GM19023 (cell line): ENCODE measurements around the gene HDGF.

Experiments used
- ATAC-seq: cut with Tn5 transposase; IDR thresholded peaks from one replicate; pipeline ENCODE4 v1.9.1; 2021; ENCODE audit warnings: mild to moderate bottlenecking, moderate library complexity; ENCODE audit not compliant: unreplicated experiment

HDGF gene

DNA sequence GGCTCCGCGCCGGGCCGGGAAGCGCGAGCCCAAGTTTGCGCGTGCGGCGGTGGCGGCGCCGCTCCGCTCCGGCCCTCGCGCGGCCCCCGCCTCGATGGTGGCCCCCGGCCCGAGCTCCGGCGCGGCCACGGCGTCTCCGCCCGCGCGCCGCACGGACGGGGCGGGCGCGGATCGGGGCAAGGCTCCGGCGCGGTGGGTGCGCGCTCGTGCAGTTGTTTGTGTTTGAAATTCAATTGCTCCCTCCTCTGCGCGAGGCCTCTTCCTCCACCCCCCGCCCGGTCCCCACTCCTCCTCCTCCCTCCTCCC is at the start of gene HDGF:
TSS of gene HDGF (minus strand) at position 225 of the 306 bp plus-strand sequence. CDS start 246 bp downstream, outside the sequence.
- ATAC-seq, result peak; percentile 30

DNA sequence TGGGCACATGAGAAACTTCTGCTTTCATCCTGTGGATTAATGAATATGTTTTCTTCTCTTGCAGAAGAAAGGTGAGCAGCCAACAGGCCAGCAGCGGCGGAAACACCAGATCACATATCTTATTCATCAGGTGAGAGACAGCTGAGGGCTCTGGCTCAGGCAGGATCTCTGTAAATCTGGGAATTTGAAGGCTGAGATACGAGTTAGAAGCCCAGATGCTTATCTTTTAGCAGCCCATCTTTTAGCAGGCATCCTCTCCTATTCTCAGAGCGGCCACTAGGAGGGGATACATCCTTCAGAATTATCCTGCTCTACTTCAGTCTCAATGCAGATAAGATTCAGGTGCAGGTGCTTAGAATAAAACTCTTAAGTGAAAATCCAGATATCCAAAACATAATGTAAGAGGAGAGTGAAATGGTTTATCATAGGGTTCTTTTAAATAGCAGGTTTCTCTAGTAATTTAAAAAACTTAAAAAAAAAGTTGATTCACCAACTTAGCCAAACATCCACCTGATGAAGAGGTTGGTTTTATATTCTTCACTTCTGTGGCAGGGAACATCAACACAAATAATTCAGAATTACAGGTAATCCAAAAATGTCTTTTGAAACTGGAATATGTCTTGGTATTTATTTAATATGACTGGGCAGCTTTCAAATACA is 45.9 kb upstream of the HDGF start:
- ATAC-seq, result no peak

DNA sequence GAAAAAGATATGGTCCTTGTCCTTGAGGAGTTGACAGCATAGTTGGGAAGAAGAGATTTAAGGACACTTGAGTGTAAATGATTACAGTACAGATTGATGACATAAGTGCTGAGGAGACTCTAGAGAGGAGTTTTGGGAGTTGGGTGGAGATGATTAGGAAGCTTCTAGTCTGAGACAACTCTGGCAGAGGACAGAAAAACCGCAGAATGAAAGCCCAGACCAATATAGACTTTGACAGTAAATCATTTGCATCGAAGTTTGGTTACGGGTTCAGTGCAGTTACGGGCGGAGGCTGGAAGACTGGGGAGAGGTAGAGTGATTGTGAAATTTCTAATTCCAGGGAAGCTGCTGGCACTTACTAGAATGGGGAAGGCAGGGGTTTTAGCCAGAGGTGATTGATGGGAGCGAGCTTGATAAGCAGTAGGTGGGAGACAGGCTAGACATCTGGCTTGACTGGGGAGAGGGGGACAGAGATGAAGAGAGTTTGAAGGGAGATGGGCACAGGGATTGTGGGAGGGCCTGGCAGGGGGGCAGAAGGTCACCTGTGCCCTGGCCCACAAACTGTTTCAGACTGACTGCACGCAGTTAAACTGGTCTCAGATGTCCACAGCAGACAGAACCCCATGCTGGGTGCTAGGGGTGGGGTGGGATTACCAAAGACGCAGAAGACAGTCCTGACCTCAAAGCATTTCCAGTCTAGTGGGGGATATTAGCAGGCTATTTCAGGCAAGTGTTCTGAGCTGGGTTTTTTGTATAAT is 45.0 kb upstream of the HDGF start:
- no peak for ATAC-seq

DNA sequence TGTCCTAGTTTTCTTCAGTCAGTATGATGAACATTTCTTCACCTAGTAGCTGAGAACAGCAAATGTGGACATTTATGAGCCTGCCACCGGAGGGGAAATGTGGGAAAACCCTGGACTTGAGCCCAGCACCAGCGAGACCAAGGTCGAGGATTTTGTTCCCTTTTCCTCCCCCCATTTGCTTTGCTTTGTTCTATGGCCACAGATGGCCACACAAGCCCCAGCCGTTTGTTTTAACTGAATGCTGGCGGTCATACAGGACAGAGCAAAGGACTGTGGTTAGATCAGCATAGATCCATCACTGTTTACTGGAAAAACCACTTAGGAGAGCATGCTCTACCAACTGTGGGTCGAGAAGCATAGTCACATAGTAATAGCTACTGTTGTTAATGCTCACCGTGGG is 44.3 kb upstream of the HDGF start:
- ATAC-seq, result no peak

DNA sequence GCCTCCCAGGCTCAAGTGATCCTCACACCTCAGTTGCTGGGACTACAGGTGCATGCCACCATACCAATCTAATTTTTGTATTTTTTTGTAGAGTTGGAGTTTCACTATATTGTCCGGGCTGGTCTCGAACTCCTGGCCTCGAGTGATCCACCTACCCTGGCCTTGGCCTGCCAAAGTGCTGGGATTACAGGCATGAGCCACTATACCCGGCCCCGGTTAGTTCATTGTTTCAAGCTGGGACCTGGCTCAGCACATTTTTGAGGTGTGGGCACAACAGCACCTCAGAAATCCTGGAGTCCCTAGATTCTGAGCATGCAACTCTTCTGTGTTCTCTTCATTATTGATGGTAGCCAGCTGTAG is 43.9 kb upstream of the HDGF start:
- no peak for ATAC-seq

DNA sequence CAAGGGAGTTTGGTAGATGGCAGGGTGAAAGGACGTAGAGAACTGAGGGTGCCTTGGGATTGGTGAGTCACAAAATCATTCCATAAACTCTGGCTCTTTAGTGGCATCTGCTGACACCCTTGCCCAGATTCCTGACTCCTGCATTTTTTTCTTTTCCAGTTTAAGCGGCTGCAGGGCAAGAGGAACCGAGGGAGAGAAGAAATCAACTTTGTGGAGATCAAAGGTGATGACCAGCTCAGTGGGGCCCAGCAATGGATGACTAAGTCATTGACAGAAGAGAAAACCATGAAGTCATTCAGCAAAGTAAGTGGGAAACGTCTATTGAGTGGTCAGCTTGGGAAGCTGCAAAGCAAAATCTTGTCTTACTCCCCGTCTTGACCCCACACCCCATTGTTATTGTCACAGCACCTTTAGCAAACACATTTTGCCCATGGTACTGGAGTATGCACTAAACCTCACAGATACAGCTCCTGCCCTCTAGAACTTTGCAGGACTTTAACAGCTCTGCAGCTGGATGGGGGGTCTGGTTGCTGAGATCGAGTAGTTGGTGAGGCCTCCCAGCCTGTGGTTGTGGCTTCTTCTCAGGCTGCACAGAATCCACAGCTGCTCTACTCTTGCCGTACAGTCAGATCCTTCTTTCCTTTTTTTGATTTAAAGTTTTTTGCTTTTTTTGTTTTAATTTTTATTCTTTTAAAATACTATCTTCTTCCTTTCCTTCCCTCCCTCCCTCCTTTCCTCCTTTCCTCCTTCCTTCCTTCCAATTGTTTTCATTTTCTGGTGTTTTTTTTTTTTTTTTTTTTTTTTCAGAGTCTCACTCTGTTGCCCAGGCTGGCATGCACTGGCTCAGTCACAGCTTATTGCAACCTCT is 43.3 kb upstream of the HDGF start:
- ATAC-seq, result no peak

DNA sequence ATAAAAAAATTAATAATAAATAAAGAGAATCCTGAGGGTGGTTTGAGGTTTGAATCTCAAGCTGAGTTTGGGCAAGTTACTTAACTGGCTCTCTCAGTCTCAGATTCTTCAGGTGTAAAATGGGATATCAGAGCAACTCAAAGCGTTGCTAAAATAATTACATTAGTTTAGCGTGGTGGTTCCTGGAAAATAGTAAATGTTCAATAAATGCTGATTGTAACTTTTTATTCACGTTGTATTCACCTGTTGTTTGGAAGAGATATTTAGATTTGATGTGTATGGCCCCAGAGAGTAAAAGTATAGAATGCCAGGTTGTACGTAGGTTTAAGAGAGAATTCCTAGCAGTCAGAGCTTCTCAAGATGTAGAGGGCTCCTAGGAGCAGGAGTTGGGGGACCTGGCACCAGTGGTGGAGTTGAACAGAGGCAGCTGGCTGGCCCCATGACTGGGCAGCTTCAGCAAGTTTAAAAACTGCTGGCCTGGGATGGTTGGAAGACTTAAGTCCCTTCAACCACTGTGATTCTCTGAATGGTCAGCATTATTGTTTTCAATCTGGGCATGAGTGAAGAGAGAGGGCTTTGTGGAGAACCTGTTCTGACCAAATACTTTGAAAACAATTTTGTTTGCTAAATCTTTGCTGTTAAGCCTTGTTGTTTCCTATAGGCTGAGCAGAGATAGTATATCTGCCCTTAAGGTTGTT is 38.3 kb upstream of the HDGF start:
- no peak for ATAC-seq

DNA sequence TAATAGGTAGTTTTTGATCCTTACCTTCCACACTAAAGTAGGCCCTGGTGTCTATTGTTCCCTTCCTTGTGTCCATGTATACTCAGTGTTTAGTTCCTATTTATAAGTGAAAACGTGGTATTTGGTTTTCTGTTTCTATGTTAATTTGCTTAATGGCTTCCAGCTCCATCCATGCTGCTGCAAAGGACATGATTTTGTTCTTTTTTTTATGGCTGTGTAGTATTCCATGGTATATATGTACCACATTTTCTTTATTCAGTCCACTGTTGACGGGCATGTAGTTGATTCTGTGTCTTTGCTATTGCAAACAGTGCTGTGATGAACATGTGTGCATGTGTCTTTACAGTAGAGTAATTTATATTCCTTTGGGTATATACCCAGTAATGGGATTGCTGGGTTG is 36.7 kb upstream of the HDGF start:
- no peak for ATAC-seq

DNA sequence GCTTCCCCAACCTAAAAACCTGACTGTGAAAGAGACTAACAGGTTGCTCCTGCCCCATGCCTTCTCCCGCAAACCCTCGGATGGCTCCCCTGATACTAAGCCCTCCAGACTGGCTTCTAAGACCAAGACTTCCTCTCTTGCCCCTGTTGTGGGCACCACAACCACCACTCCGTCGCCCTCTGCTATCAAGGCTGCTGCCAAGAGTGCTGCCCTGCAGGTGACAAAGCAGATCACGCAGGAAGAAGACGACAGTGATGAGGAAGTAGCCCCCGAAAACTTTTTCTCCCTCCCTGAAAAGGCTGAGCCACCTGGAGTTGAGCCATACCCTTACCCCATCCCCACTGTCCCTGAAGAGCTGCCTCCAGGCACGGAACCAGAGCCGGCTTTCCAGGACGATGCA is 35.2 kb upstream of the HDGF start:
- no peak for ATAC-seq

DNA sequence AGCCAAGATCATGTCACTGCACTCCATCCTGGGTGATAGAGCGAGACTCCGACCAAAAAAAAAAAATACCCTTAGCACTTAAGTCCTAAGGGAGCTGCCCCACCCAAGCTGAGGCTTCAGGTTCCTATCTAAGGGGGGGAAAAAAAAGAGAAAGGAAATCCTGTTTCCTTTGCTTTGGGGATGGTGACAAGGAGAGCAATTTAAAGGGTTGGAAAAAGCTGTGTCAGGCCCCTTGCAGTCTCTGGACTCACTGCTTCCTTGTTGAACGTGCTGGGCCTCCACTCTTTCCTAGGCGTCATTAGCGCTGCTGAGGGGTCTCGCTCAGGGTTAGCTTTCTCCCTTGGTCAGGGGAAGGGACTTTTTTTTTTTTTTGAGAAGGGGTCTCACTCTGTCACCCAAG is 34.0 kb upstream of the HDGF start:
- no peak for ATAC-seq

DNA sequence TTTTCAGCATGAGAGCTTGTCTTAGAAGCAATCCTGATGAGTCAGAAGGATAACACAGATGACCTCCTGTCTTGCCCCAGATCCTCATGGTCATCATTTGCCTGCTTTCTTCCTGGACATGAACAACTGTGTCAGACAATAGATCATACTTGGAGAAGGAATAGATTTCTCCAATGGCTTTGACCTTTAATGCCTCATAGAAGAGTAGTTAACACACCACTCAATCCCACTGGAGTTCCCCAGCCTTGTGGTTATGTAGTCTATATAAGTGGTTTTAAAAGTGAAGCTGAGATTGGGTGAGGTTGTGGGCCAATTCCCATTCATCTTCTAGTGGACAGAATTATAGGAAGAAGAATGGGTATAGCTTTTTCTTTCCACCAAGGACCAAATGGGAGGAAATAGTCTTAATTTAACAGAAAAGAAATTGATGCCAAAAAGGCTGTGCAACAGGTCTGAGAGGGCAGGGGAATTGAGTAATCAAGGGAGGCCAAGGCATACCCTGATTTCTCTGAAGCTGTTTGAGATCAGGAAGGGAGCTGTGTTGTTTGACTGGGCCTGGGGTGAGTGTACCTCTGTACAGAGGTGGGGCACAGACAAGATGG is 30.2 kb upstream of the HDGF start:
- ATAC-seq, result no peak

DNA sequence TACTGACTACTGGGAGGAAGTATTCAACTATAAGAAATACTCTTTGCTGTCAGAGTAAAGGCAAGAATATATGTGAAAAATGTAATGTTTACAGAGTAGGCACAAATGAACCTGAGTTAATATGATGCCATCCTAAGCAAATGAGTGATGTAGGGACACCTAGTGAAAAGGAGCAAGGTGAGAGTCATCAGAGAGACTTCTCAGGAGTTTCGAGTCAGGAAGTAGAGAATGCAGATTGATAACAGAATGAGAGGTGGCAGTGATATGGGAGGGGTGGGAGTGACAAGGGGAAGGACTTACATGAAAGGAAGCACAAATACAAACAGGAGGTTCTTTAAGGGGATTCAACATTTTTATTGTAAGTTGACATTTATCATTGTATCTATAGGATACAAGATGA is 26.1 kb upstream of the HDGF start:
- ATAC-seq, result no peak

DNA sequence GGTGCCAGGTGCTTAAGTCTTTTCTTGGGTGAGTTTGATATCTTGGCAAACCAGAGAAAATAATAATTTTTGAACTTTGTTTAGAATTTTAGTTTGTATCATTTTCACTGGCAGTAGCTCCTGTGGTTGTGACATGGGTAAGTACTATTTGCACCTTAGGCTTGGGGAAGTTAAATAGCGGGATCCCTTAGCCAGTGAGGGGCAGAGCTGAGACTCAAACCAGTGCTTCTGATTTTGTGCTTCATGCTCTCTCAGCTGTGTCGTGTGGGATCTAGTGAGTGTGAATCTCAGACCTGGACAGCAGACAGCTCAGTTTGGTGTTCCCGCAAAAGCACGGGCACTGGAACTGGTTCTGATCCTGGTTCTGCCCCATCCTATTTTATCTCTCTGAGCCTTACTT is 25.5 kb upstream of the HDGF start:
- ATAC-seq, result no peak

DNA sequence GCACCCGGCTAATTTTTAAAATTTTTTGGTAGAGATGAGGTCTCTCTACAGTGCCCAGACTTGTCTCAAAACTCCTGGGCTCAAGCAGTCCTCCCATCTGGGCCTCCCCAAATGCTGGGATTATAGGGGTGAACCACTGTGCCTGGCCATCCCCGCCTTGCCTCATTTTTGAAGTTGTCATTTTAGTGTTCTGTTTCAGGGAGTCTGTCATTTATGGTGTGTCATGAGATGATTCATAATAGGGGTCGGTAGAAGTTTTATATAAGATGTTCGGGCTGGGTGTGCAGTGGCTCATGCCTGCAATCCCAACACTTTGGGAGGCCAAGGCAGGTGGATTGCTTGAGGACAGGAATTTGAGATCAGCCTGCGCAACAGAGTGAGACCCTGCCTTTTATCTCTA is 24.3 kb upstream of the HDGF start:
- ATAC-seq, result no peak

DNA sequence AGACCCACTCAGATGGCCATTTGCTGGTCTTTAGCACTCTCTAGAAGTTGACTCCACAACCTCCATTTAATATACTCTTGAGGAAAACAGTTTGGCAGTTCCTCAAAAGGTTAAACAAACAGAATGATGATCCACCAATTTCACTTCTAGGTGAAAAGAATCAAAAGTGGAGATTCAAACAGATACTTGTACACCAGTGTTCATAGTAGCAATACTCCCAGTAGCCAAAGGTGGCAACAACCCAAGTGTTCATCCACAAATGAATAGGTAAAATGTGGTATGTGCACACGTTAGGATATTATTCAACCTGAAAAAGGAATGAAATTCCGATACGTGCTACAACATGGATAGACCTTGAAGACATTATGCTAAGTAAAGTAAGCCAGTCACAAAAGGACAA is 22.1 kb upstream of the HDGF start:
- ATAC-seq, result no peak

DNA sequence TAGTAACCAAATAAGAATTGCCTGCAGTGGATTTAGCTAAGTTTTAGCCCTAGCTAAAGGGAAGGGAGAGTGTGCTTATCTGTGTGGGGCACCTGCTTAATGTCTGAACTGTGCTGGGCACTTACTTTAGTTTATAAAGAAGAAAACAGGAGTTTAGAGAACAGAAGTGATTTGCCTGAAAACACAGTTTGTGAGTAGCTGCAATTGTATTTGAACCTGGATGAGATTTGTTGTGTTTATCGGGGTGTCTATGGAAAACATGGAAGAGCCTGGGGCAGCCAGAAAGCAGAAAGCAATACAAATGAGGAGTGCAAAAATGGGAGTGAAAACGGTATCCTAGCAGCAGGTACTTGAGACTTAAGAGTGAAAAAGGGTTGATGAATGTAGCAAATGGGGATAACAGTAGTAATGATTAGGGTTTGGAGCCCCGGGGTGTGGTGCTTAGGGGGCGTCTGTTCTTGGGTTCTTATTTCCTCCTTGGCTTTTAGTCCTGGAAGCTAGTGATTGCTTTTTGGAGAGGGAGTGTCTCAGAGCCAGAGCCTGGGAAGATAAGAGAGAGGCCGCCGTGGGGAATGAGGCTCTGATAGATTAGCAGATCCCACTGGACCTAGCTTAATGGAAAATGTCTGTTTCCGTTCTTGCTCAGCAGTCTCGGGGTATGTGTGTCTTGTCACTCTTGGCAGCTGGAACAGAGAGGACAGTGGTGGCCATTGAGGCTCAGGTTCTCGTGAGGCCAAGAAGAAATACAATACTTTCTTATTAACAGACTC is 21.4 kb upstream of the HDGF start:
- ATAC-seq, result no peak

DNA sequence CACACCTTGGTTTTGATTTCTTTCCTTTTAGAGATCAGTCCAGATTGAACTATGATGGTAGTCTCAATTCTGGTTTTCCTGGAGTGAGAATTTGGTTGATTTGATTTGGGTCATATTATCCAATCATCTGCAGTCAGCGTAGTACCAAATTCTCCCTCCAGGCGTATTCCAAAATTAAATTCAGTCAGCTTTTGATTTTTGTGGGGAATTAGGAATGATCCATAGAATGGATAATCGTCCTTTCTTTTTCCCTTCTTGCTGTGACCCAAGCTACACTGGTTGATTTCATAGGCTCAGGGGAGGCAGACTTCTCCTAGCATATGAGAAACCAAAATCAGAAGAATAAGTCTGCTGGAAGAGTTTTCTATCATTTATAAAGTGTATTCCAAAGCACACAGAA is 20.7 kb upstream of the HDGF start:
- no peak for ATAC-seq

DNA sequence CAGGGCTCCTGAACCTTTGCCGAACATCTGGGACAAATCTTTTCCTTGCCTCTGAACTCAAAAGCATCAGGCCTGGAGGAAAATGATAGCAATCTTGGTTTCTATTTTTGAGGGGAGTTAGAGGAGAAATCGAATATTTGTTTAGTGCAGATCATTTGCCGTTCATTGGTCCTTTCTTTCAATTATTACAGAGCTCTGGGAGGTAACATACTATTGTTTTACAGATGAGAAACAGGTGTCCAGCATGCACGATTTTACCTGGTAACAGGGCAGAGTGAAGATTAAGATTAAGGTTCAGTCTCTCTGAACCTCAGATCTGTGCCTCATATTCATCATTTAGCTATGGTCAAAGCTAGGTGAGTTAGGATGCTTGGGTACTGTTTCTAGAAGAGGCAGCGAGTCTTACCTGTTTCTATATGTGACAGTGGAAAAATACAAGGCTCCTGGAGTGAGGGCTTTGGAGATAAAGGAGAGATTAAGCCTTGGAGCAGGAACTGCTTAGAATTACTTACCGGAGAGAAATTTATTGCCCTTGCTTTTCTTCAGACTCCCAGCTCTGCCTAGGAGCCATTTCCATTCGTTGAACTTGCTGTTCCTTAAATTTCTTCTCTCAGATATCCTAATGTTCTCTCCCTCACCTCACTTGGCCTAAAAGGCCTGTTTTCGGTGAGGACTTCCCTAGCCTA is 17.3 kb upstream of the HDGF start:
- no peak for ATAC-seq

DNA sequence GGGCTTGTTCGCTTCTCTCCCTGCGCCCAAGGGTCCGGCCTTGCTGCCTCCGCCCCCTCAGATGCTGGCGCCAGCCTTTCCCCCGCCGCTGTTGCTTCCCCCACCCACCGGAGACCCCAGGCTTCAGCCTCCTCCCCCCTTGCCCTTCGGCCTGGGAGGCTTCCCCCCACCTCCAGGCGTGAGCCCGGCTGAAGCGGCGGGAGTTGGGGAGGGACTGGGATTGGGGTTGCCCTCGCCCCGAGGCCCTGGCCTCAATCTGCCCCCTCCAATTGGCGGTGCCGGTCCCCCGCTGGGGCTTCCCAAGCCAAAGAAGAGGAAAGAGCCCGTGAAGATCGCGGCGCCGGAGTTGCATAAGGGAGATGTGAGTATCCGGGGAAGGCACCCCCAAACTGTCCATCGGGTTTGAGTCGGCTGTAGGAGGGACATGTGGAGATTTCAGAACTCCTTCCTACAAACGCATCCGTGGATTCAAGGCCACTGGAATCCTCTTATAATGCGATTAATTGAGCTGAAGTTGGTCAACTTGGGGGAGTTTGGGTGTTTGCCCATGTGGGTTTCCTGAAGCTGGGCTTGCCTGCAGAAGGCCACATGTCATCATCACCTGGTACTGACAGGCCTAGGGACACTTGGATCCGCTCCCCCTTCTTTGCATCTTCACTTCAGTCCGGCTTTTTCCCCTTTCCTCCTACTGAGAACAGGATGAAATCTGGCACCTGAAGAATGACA is 16.6 kb upstream of the HDGF start:
- ATAC-seq, result peak; percentile 5
